OCI-LY3 (cell line): ENCODE measurements around the gene THRSP.

Experiments used
- CTCF ChIP-seq: fragments of 200-600, 300-600 bp; sonication (generic); IDR thresholded peaks from 2 replicates; pipeline ENCODE4 v1.5.1; 2014; ENCODE audit warnings: antibody characterized with exemption, low read length, low read depth
- EZH2phosphoT487 ChIP-seq: fragments of 200-600 bp; shearing (Covaris generic); IDR thresholded peaks from 2 replicates; pipeline ENCODE4 v1.6.1; 2018; ENCODE audit warnings: antibody characterized with exemption, mixed run types, low read depth

GRCh38 chr11:78023426-78023825, 40.2 kb upstream of the THRSP start:
- no peak for TF ChIP-seq CTCF
- no peak for TF ChIP-seq EZH2phosphoT487
